ENCODE measurements around the gene FBXO45. TPM values are rescaled to one million over a fixed set of nuclear protein-coding genes. Genes with fewer than 3 reads are reported as not detected.
"Not testable (repeated sequence)": the region's sequence is repeated elsewhere in the genome, so short reads cannot be mapped to it uniquely, and the experiment has no call there.

Gene FBXO45
- total RNA-seq, 1 donor from 2014 or later: 8.2 TPM

- ATAC-seq (no peak), DNase-seq (ENCODE audit: missing footprints) (no peak)
- intact Hi-C loops (cut with DNase I): loop anchor here (2.0 kb wide), 1 partner anchor 23 kb away; no protein-coding TSS in a partner anchor
Observed at GRCh38 chr3:196633555-196634151, 65.2 kb downstream of the FBXO45 start.

DNA sequence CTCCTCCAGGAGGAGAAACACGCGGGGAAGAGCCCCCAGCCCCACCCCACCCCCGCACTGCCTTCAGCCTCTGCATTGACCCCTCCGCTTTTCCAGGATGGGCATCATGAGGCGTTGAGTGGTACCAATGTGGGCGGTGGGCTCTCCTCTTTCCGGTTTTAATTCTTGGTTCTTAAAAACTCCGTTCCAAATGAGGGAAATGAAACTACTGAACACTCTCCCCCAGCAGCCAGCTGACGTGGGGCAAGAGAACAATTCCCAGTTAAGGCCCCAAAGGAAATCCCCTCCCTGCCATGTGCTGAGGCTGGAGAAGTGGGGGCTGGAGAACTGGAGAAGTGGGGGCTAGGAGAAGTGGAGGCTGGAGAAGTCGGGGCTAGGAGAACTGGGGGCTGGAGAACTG is 65.8 kb downstream of the FBXO45 start:
- no peak for DNase-seq (ENCODE audit: missing footprints)
- intact Hi-C loops (cut with DNase I): no loop called here
- peak; percentile 12 for ATAC-seq

DNA sequence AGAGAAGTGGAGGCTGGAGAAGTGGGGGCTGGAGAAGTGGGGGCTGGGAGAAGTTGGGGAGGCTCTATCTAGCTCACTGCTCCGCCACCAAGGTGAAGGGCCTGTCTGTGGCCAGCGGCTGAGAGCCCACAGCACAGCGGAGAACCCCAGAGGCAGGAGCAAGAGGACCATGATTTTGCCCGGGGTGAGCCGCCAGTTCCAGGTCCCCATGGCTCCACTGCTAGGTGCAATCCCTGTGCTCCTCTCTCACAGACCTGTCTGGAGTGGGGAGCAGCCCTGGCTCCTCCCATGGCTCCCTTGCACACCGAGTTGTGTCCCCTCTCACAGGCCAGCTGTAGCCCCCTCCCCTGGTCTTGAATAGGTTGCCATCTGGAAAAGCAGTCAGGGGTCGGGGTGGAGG is 66.4 kb downstream of the FBXO45 start:
- ATAC-seq: no peak
- intact Hi-C loops (cut with DNase I): loop anchor here (5.0 kb wide), 1 partner anchor 37 kb away; no protein-coding TSS in a partner anchor
- no peak for DNase-seq (ENCODE audit: missing footprints)

GRCh38 chr3:196636369-196637349 is 68.2 kb downstream of the FBXO45 start:
- DNase-seq (ENCODE audit: missing footprints) (no peak), ATAC-seq (no peak)
- intact Hi-C loops (cut with DNase I): loop anchor here (5.0 kb wide), 1 partner anchor 36 kb away; no protein-coding TSS in a partner anchor

- not testable (repeated sequence) for ATAC-seq; DNase-seq (ENCODE audit: missing footprints)
- intact Hi-C loops (cut with DNase I): loop anchor here (5.0 kb wide), 1 partner anchor 34 kb away; no protein-coding TSS in a partner anchor
Observed at GRCh38 chr3:196637941-196638340, 69.5 kb downstream of the FBXO45 start.

Other genes with a start within 250 kb of the FBXO45 start
- not detected for gene TM4SF19, start 230.3 kb upstream of the FBXO45 start, total RNA-seq
- 31.1 TPM for gene UBXN7, start 136.2 kb upstream of the FBXO45 start, total RNA-seq
- gene RNF168, start 64.9 kb upstream of the FBXO45 start, total RNA-seq: 21.9 TPM
- 78.6 TPM for gene SMCO1, start 53.3 kb upstream of the FBXO45 start, total RNA-seq
- 9.8 TPM for gene WDR53, start 106 bp upstream of the FBXO45 start, total RNA-seq
- 3.1 TPM for gene NRROS, start 71.0 kb downstream of the FBXO45 start, total RNA-seq
- gene CEP19, start 143.6 kb downstream of the FBXO45 start, total RNA-seq: 1.9 TPM
- 15.0 TPM for gene PIGX, start 143.7 kb downstream of the FBXO45 start, total RNA-seq
- 45.4 TPM for gene PAK2, start 171.2 kb downstream of the FBXO45 start, total RNA-seq

All from Right ventricle myocardium inferior (tissue), 1 donor.